CD4-positive, alpha-beta memory T cell (primary cell): Measurements from ENCODE around the gene HSDL2. TPM values are rescaled to one million over a fixed set of nuclear protein-coding genes. Genes with fewer than 3 reads are reported as not detected.
A peak's percentile ranks its signal among the peaks of the same experiment; 100 is the strongest.

Experiments used
- CTCF ChIA-PET: fragments of 350-600 bp; sonication (Branson Sonifier 250); formaldehyde crosslinking; loops from one replicate; lab custom pipeline; 2021; ENCODE audit warnings: inconsistent platforms; ENCODE audit not compliant: partially characterized antibody; lab: Charles Lee
- POLR2A ChIA-PET: fragments of 350-600 bp; sonication (Branson Sonifier 250); formaldehyde crosslinking; loops from one replicate; lab custom pipeline; 2021; ENCODE audit not compliant: partially characterized antibody; lab: Charles Lee
- DNase-seq, 5 donors: peaks; one replicate each; pipeline versions ENCODE4 v3.0.0 to v3.0.0-alpha.2; 2020 to 2022; ENCODE audit warnings: mixed read lengths in 1 of 5
- H3K27ac ChIP-seq: one replicate; pipeline ENCODE4 v1.7.0; 2013; ENCODE audit warnings: low read depth, low read length
- H3K27me3 ChIP-seq: 2 replicates; pipeline ENCODE4 v1.7.0; 2013; ENCODE audit warnings: mild to moderate bottlenecking, low read length, moderate library complexity; ENCODE audit not compliant: insufficient read depth
- H3K36me3 ChIP-seq: 2 replicates; pipeline ENCODE4 v1.7.0; 2013; ENCODE audit warnings: mild to moderate bottlenecking, low read length, moderate library complexity; ENCODE audit not compliant: insufficient read depth
- H3K4me1 ChIP-seq: 2 replicates; pipeline ENCODE4 v1.7.0; 2013; ENCODE audit warnings: mild to moderate bottlenecking, low read length, moderate library complexity; ENCODE audit not compliant: insufficient read depth
- H3K4me3 ChIP-seq, 2 donors: one replicate each; pipeline ENCODE4 v1.7.0; 2013; ENCODE audit warnings: low read length in 2 of 2, mild to moderate bottlenecking in 1 of 2
- H3K9me3 ChIP-seq, 2 donors: one replicate each; pipeline ENCODE4 v1.7.0; 2013; ENCODE audit warnings: low read length in 2 of 2, control low read depth in 1 of 2; ENCODE audit not compliant: control insufficient read depth in 1 of 2
- H3K27ac Mint-ChIP-seq, 7 donors: one replicate each; pipeline ENCODE4 v1.8.0; 2020 to 2021; ENCODE audit warnings: mixed read lengths in 7 of 7, mild to moderate bottlenecking in 6 of 7, inconsistent platforms in 3 of 7, moderate library complexity in 3 of 7
- H3K27me3 Mint-ChIP-seq, 2 donors: one replicate each; pipeline ENCODE4 v1.8.0; 2020 to 2021; ENCODE audit warnings: mixed read lengths in 2 of 2
- H3K36me3 Mint-ChIP-seq, 2 donors: one replicate each; pipeline ENCODE4 v1.8.0; 2020 to 2021; ENCODE audit warnings: mixed read lengths in 2 of 2, inconsistent platforms in 1 of 2, mild to moderate bottlenecking in 1 of 2
- H3K4me1 Mint-ChIP-seq, 4 donors: one replicate each; pipeline ENCODE4 v1.8.0; 2020 to 2021; ENCODE audit warnings: mixed read lengths in 4 of 4, mild to moderate bottlenecking in 1 of 4
- H3K4me3 Mint-ChIP-seq, 8 donors: one replicate each; pipeline ENCODE4 v1.8.0; 2020 to 2021; ENCODE audit warnings: mixed read lengths in 8 of 8, mild to moderate bottlenecking in 7 of 8, moderate library complexity in 6 of 8, inconsistent platforms in 3 of 8
- H3K9me3 Mint-ChIP-seq, 8 donors: one replicate each; pipeline ENCODE4 v1.8.0; 2020 to 2021; ENCODE audit warnings: mixed read lengths in 8 of 8, mild to moderate bottlenecking in 5 of 8, inconsistent platforms in 3 of 8, moderate library complexity in 1 of 8
- intact Hi-C: fragments of 100-400 bp; cut with micrococcal nuclease; formaldehyde crosslinking; loops from one replicate; pipeline ENCODE4 v1.15.1; 2023
- polyA plus RNA-seq, 2 donors: library from polyadenylated mRNA; unstranded; fragments of 300-500 nt; fragmentation: Illumina TruSeq; gene quantifications; one replicate each; pipeline ENCODE4 v1.2.3, GENCODE V29; 2021
- total RNA-seq, 2 experiments: library from RNA; stranded (reverse); gene quantifications; one replicate each; pipeline ENCODE4 v1.2.3, GENCODE V29; 2021

HSDL2 gene
- total and polyA plus RNA-seq, 4 experiments from 2014 or later, result 12.4 to 21.7 (median 15.0) TPM

DNA sequence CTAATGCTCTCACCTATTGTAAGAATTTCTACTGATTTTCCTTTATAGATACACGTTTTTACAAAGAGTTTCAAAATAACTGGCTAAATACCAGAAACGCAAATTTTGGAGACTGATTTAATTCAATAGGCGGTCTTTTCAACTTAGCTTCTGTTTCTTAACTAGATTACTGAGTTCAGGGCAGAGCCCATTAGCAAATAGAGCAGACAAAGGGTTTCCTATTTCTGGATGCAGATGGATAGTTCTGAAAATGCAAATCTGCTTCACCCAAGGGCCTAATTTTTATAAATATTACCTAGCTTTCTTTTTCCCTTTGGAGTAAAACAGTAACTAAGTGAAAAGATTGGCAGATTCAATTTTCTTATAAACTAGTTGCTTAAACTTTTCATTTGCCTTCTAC lies 93.1 kb downstream of the HSDL2 start:
- H3K4me1 ChIP-seq, result no peaks in the 10 kb centered on the region
- H3K9me3 ChIP-seq, result no peaks in the 10 kb centered on the region
- POLR2A ChIA-PET, result no interaction called here
- no peak overlapping the region for H3K4me3 Mint-ChIP-seq
- CTCF ChIA-PET, result interaction anchor here (1.0 kb wide), 1 partner anchor 20 kb away, joined by 3 read pairs; no protein-coding TSS in a partner anchor
- DNase-seq, result no peak
- H3K27ac ChIP-seq, result no peak overlapping the region
- H3K4me1 Mint-ChIP-seq, result no peaks in the 10 kb centered on the region
- H3K36me3 Mint-ChIP-seq, result peaks cover 19 to 26% of the 10 kb centered on the region in 2 donors
- H3K27ac Mint-ChIP-seq, result no peak overlapping the region
- peaks cover 0 to 5% (median under 1%) of the 10 kb centered on the region in 8 donors for H3K9me3 Mint-ChIP-seq
- H3K27me3 ChIP-seq, result no peaks in the 10 kb centered on the region
- no peak overlapping the region for H3K4me3 ChIP-seq
- H3K27me3 Mint-ChIP-seq, result no peaks in the 10 kb centered on the region
- no peaks in the 10 kb centered on the region for H3K36me3 ChIP-seq
- intact Hi-C loops, result no loop called here

DNA sequence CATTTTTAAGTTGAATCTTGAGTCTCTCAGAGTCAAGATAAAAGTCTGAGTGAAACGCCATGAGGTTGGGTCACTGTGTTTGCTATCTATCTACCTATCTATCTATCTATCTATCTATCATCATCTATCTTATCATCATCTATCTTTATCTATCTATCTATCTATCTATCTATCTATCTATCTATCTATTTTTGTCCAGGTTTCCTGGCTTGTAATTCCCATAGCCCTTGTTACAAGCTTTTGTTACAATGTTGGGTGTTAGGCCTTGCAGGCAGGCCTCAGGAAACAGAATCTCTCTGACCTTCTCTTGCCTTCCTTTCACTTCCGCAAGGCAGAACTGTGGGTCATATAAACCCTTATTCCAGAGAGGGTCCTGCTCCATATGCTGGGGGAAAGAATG lies 94.1 kb downstream of the HSDL2 start:
- no peak overlapping the region for H3K27ac ChIP-seq
- Mint-ChIP-seq H3K4me1 (no peaks in the 10 kb centered on the region), H3K36me3 (peaks cover 17 to 30% of the 10 kb centered on the region in 2 donors), H3K4me3 (no peak overlapping the region), H3K27ac (no peak overlapping the region), H3K9me3 (peaks cover 0 to 8% (median 4%) of the 10 kb centered on the region in 8 donors), H3K27me3 (no peaks in the 10 kb centered on the region)
- no peaks in the 10 kb centered on the region for H3K36me3 ChIP-seq
- H3K4me3 ChIP-seq, result no peak overlapping the region
- CTCF ChIA-PET, result no interaction called here
- no peaks in the 10 kb centered on the region for H3K27me3 ChIP-seq
- H3K4me1 ChIP-seq, result no peaks in the 10 kb centered on the region
- intact Hi-C loops, result no loop called here
- POLR2A ChIA-PET, result no interaction called here
- no peaks in the 10 kb centered on the region for H3K9me3 ChIP-seq
- DNase-seq, result no peak

DNA sequence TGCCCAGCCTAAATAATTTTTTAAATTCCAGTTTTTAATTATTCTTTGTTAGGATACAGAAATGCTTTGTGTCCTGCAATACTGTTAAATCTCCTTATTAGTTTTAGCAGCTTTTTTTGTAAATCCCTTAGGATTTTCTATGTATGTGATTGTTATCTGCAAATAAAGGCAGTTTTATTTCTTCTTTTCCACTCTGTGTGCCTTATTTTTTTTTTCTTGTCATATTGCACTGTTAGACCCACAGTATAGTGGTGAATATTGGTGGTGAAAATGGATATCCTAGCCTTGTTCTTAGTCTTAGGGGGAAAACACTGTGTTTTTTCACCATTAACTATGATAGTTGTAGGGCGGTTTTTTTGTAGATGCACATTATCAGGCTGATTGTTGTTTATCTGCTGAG lies 95.4 kb downstream of the HSDL2 start:
- CTCF ChIA-PET, result no interaction called here
- peaks cover 0 to 8% (median 4%) of the 10 kb centered on the region in 8 donors for H3K9me3 Mint-ChIP-seq
- Histone ChIP-seq H3K9me3 (no peaks in the 10 kb centered on the region), H3K36me3 (no peaks in the 10 kb centered on the region), H3K4me3 (no peak overlapping the region), H3K4me1 (no peaks in the 10 kb centered on the region), H3K27me3 (no peaks in the 10 kb centered on the region), H3K27ac (no peak overlapping the region)
- no peak overlapping the region for H3K27ac Mint-ChIP-seq
- DNase-seq, result no peak
- H3K4me1 Mint-ChIP-seq, result no peaks in the 10 kb centered on the region
- H3K27me3 Mint-ChIP-seq, result no peaks in the 10 kb centered on the region
- H3K4me3 Mint-ChIP-seq, result no peak overlapping the region
- intact Hi-C loops, result no loop called here
- POLR2A ChIA-PET, result no interaction called here
- H3K36me3 Mint-ChIP-seq, result peaks cover 19 to 30% of the 10 kb centered on the region in 2 donors

DNA sequence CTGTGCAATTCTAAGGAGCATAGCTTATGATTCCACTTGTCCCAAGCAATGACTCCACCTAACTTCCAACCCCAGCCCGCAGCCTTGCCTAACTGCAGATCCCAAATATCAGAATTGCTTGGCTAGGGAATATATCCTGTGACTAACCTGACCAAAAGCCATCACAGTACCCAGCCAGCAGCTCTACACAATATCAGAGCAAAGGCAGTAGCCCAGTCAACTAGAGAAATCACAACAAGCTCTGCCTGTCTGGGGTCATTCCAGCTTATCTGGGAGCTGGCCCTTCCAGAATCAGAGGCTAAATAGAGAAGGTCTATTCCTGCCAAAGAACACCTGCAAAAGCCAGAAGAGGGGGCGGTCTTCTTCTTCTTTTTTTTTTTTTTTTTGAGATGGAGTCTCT lies 97.4 kb downstream of the HSDL2 start:
- peaks cover 12 to 25% of the 10 kb centered on the region in 2 donors for H3K36me3 Mint-ChIP-seq
- H3K27me3 Mint-ChIP-seq, result no peaks in the 10 kb centered on the region
- peaks cover 0 to 8% (median 4%) of the 10 kb centered on the region in 8 donors for H3K9me3 Mint-ChIP-seq
- no peaks in the 10 kb centered on the region for H3K36me3 ChIP-seq
- no peak overlapping the region for H3K4me3 Mint-ChIP-seq
- no peak for DNase-seq
- no peaks in the 10 kb centered on the region for H3K4me1 Mint-ChIP-seq
- POLR2A ChIA-PET, result interaction anchor here (1.6 to 1.9 kb wide), 2 partner anchors 9 to 98 kb away, joined by 3 to 11 read pairs; partner anchors contain the start of genes HSDL2 and KIAA1958
- no peak overlapping the region for H3K27ac ChIP-seq
- H3K4me3 ChIP-seq, result no peak overlapping the region
- intact Hi-C loops, result no loop called here
- no peak overlapping the region for H3K27ac Mint-ChIP-seq
- CTCF ChIA-PET, result interaction anchor here (1.2 kb wide), 1 partner anchor 10 kb away, joined by 4 read pairs; no protein-coding TSS in a partner anchor
- no peaks in the 10 kb centered on the region for H3K27me3 ChIP-seq
- no peaks in the 10 kb centered on the region for H3K4me1 ChIP-seq
- no peaks in the 10 kb centered on the region for H3K9me3 ChIP-seq

DNA sequence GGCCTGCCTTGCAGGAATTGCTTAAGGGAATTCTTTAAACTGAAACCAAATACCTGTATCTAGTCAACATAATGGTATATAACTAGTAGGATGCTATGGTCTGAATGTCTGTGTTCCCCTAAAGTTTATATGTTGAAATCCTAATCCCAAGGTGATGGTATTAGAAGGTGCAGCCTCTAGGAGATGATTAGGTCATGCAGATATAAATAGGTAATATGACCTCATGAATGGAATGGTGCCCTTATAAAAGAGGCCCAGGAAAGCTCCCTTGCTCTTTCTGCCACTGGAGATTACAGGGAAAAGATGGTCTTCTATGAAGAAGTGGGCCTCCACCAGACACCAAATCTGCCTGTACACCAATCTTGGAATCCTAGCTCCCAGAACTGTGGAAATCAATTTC lies 99.3 kb downstream of the HSDL2 start:
- no peaks in the 10 kb centered on the region for H3K4me1 Mint-ChIP-seq
- intact Hi-C loops, result no loop called here
- H3K27me3 Mint-ChIP-seq, result no peaks in the 10 kb centered on the region
- Histone ChIP-seq H3K9me3 (no peaks in the 10 kb centered on the region), H3K36me3 (no peaks in the 10 kb centered on the region), H3K27me3 (no peaks in the 10 kb centered on the region), H3K4me1 (no peaks in the 10 kb centered on the region), H3K4me3 (no peak overlapping the region), H3K27ac (no peak overlapping the region)
- DNase-seq, result no peak
- no peak overlapping the region for H3K27ac Mint-ChIP-seq
- CTCF ChIA-PET, result no interaction called here
- POLR2A ChIA-PET, result no interaction called here
- H3K4me3 Mint-ChIP-seq, result no peak overlapping the region
- peaks cover 0 to 8% (median 4%) of the 10 kb centered on the region in 8 donors for H3K9me3 Mint-ChIP-seq
- peaks cover 10 to 22% of the 10 kb centered on the region in 2 donors for H3K36me3 Mint-ChIP-seq

DNA sequence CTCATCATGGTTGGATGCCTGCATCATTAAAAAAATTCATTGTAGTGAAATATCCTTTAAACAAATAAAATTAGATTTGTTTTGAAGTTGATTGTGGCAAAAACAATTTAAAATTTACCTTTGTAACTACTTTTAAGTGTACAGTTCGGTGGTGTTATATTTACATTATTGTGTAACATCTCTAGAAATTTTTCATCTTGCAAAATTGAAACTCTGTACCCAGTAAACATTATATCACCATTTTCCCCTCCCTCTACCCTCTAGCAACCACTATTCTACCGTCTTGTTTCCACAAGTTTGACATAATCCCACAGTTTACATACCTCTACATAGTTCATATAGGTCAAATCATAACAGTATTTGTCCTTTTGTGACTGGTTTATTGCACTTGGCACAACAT lies 104.7 kb downstream of the HSDL2 start:
- ChIA-PET CTCF (no interaction called here), POLR2A (no interaction called here)
- Mint-ChIP-seq H3K36me3 (peaks cover 0 to 8% of the 10 kb centered on the region in 2 donors), H3K9me3 (peaks cover 0 to 3% (median 0%) of the 10 kb centered on the region in 8 donors), H3K27me3 (no peaks in the 10 kb centered on the region), H3K27ac (peak overlapping the region in 4 of 7 donors; percentile 2 to 30 (median 12)), H3K4me1 (peaks cover 9 to 24% (median 16%) of the 10 kb centered on the region in 4 donors), H3K4me3 (no peak overlapping the region)
- DNase-seq, result no peak
- no peaks in the 10 kb centered on the region for H3K36me3 ChIP-seq
- no peaks in the 10 kb centered on the region for H3K27me3 ChIP-seq
- H3K27ac ChIP-seq, result no peak overlapping the region
- no peak overlapping the region for H3K4me3 ChIP-seq
- no peaks in the 10 kb centered on the region for H3K9me3 ChIP-seq
- intact Hi-C loops, result loop anchor here (5.0 kb wide), 1 partner anchor 1002 kb away; the partner anchor contains the start of gene ECPAS
- H3K4me1 ChIP-seq, result peaks cover 8% of the 10 kb centered on the region

DNA sequence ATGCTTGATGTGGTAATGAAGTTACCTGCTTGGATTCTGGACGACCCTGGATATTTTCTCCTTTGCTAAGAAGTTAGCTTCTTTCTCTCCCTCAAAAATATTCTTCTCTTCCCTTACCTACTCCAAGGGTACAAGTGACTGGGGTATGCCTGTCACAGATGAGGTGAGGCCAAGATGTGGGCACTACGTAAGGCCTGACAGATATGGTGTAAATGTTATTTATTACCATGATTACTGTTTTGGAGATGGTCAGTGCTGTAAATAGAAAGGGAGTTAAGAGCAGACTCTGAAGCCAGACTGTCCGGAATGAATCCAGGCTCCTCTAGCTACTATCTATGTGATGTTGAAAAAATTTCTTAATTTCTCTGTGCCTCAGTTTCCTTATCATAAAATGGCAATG lies 105.7 kb downstream of the HSDL2 start:
- ChIA-PET CTCF (interaction anchor here (1.0 to 2.0 kb wide), 5 partner anchors 41 to 307 kb away, joined by 3 to 6 read pairs (median 5); partner anchors contain the start of genes HSDL2 and INIP), POLR2A (interaction anchor here (0.8 to 2.3 kb wide), 7 partner anchors 9 to 265 kb away, joined by 3 to 19 read pairs (median 7); partner anchors contain the start of genes HSDL2, INIP, PTBP3 and SNX30)
- DNase-seq, result no peak
- H3K27me3 ChIP-seq, result no peaks in the 10 kb centered on the region
- peaks cover 8% of the 10 kb centered on the region for H3K4me1 ChIP-seq
- no peaks in the 10 kb centered on the region for H3K36me3 ChIP-seq
- H3K27ac Mint-ChIP-seq, result peak overlapping the region in 6 of 7 donors; percentile 23 to 95 (median 86)
- H3K36me3 Mint-ChIP-seq, result peaks cover 0 to 8% of the 10 kb centered on the region in 2 donors
- peak overlapping the region; percentile 93 to 99 (median 96) for H3K4me3 Mint-ChIP-seq
- intact Hi-C loops, result loop anchor here (5.0 kb wide), 1 partner anchor 1003 kb away; the partner anchor contains the start of gene ECPAS
- no peaks in the 10 kb centered on the region for H3K27me3 Mint-ChIP-seq
- no peaks in the 10 kb centered on the region for H3K9me3 Mint-ChIP-seq
- H3K4me1 Mint-ChIP-seq, result peaks cover 9 to 28% (median 16%) of the 10 kb centered on the region in 4 donors
- H3K27ac ChIP-seq, result no peak overlapping the region
- peak overlapping the region; percentile 77 to 78 for H3K4me3 ChIP-seq
- no peaks in the 10 kb centered on the region for H3K9me3 ChIP-seq
